Uterus (tissue), 2 donors: Measurements from ENCODE around the gene STK25.

ENCODE experiments used
- POLR2A ChIP-seq, 2 donors: fragments of 450-650 bp; IDR thresholded peaks; one replicate each; pipeline ENCODE4 v1.6.1; 2016; ENCODE audit warnings: antibody characterized with exemption in 2 of 2, mild to moderate bottlenecking in 1 of 2, moderate library complexity in 1 of 2
- TF ChIP-seq, protein P1 (sequence below), 4 experiments: fragments of 200-600 bp in 2 of 4; fragments of 450-650 bp in 2 of 4; sonication (generic) in 2 of 4; IDR thresholded peaks; one replicate each; pipeline ENCODE4 v1.5.1; 2016 to 2019; ENCODE audit warnings: antibody characterized with exemption in 4 of 4, mild to moderate bottlenecking in 2 of 4, moderate library complexity in 1 of 4

DNA sequence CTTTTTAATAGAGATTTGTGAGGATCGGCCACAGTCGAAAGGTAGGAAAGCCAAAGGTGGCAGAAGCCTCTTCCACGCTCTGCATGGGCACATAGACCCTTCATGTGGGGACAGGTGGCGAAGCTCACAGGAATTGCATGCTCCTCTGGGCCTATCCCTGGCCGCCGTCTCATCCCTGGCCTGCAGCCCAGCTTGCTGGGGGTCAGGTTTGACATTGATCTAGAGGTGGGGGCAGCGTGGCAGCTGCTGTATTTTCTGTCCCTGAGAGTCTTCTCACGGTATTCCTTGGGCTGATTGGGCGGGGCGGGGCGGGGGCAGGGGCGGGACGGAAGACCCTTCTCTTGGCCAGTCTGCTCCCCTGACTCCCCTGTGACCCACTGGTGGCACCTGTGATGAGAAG, 48.9 kb downstream of the STK25 start:
- TF ChIP-seq, protein P1, sequence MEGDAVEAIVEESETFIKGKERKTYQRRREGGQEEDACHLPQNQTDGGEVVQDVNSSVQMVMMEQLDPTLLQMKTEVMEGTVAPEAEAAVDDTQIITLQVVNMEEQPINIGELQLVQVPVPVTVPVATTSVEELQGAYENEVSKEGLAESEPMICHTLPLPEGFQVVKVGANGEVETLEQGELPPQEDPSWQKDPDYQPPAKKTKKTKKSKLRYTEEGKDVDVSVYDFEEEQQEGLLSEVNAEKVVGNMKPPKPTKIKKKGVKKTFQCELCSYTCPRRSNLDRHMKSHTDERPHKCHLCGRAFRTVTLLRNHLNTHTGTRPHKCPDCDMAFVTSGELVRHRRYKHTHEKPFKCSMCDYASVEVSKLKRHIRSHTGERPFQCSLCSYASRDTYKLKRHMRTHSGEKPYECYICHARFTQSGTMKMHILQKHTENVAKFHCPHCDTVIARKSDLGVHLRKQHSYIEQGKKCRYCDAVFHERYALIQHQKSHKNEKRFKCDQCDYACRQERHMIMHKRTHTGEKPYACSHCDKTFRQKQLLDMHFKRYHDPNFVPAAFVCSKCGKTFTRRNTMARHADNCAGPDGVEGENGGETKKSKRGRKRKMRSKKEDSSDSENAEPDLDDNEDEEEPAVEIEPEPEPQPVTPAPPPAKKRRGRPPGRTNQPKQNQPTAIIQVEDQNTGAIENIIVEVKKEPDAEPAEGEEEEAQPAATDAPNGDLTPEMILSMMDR (IDR thresholded peaks at IDR 0.05), result no peak
- TF ChIP-seq POLR2A (IDR thresholded peaks at IDR 0.05), result no peak
